Measurements from ENCODE around the gene PIERCE2. TPM values are rescaled to one million over a fixed set of nuclear protein-coding genes. Genes with fewer than 3 reads are reported as not detected.
"Not testable (repeated sequence)": the region's sequence is repeated elsewhere in the genome, so short reads cannot be mapped to it uniquely, and the experiment has no call there.

The PIERCE2 gene
- total RNA-seq, 2 donors from 2014 or later: 1.6 to 5.6 TPM

DNA sequence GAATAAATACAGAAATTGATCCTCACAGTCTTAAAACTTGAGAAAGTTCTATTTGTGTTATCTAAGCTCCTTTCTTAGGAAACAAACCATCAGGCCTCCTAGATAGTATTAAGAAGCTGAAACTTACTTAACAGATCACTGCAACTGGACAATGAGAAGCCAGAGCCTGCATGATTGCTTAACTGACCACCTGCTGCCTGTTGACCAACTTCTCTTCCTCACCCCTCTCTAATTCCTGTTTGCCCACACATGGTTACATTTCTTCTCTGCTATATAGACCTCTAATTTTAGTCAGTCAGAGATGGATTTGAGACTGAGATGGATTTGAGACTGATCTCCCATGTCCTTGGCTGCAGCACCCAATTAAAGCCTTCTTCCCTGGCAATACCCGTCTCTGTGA is 13.6 kb upstream of the PIERCE2 start:
- Histone ChIP-seq H3K27ac (no peak overlapping the region), H3K27me3 (no peaks in the 10 kb centered on the region), H3K36me3 (no peaks in the 10 kb centered on the region), H3K9me3 (no peaks in the 10 kb centered on the region), H3K4me3 (no peak overlapping the region), H3K4me1 (no peaks in the 10 kb centered on the region)
- no peak for TF ChIP-seq CTCF (IDR thresholded peaks at IDR 0.05)
- no peak for DNase-seq (ENCODE audit: low spot score)

GRCh38 chr15:55398243-55398642 is 10.1 kb upstream of the PIERCE2 start:
- H3K27me3 ChIP-seq: no peaks in the 10 kb centered on the region
- no peak for TF ChIP-seq CTCF (IDR thresholded peaks at IDR 0.05)
- peaks cover 0 to 6% of the 10 kb centered on the region in 2 donors for H3K4me1 ChIP-seq
- no peak overlapping the region for H3K4me3 ChIP-seq
- H3K9me3 ChIP-seq: no peaks in the 10 kb centered on the region
- H3K27ac ChIP-seq: no peak overlapping the region
- H3K36me3 ChIP-seq: no peaks in the 10 kb centered on the region
- no peak for DNase-seq (ENCODE audit: low spot score)

DNA sequence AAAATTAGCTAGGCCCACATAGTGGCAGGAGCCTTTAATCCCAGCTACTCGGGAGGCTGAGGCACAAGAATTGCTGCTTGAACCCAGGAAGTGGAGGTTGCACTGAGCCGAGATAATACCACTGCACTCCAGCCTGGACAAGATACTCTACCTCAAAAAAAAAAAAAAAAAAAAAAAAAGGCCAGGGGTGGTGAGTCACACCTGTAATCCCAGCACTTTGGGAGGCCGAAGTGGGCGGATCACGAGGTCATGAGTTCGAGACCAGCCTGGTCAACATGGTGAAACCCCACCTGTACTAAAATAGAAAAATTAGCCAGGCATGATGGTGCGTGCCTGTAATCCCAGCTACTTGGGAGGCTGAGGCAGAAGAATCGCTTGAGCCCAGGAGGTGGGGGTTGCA is 8.2 kb upstream of the PIERCE2 start:
- not testable (repeated sequence) for H3K9me3 ChIP-seq; H3K27ac ChIP-seq; H3K27me3 ChIP-seq; DNase-seq (ENCODE audit: low spot score); H3K4me3 ChIP-seq; H3K36me3 ChIP-seq
- H3K4me1 ChIP-seq: peaks cover 0 to 22% of the 10 kb centered on the region in 2 donors

DNA sequence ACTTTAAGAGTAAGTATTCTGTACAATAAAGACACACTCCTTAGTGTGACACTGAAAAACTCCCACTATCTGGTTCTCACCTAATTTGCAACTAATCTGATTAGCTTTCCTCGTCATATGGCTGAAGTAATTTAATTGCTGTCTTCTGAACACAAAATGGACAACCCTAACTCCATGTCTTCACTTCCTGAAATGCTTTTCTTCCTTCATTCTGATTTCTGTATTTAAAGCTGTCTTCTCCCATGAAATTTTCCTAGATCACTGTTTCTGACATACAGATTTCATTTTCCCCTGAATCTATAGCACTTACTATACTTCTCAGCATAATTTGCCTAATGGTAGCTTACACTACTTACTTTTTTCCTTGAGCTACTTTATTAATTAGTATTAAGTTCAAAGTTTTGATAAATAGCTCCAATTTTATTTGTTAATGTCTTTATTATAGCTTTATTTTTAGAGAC is 6.5 kb upstream of the PIERCE2 start:
- Histone ChIP-seq H3K4me3 (no peak overlapping the region), H3K36me3 (no peaks in the 10 kb centered on the region), H3K27ac (no peak overlapping the region), H3K27me3 (no peaks in the 10 kb centered on the region), H3K9me3 (no peaks in the 10 kb centered on the region), H3K4me1 (peaks cover 0 to 34% of the 10 kb centered on the region in 2 donors)
- TF ChIP-seq CTCF (IDR thresholded peaks at IDR 0.05): no peak
- no peak for DNase-seq (ENCODE audit: low spot score)

DNA sequence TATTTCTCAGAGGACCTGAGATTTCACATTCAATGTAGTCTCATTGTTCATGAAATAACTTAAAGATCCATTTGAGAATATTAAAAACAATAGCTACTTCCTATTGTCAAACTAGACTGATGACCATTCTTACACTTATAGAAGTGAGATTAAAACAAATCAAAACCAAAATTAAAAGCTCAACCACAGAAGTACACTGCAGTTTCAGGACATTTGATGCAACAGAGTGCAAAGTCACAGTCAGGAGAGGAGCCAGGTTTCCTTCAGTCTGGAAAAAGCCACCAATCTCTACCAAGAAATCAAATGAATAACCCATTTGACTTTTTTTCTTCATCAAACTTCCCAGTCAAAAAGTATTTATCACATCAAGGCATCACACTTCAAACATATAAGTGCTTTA is 5.6 kb upstream of the PIERCE2 start:
- no peak for TF ChIP-seq CTCF (IDR thresholded peaks at IDR 0.05)
- H3K9me3 ChIP-seq: no peaks in the 10 kb centered on the region
- peak overlapping the region in 1 of 2 donors; percentile 0 for H3K27ac ChIP-seq
- no peak for DNase-seq (ENCODE audit: low spot score)
- H3K4me1 ChIP-seq: peaks cover 0 to 39% of the 10 kb centered on the region in 2 donors
- H3K4me3 ChIP-seq: no peak overlapping the region
- no peaks in the 10 kb centered on the region for H3K27me3 ChIP-seq
- H3K36me3 ChIP-seq: no peaks in the 10 kb centered on the region

GRCh38 chr15:55403531-55403930 is 4.8 kb upstream of the PIERCE2 start:
- H3K27me3 ChIP-seq: no peaks in the 10 kb centered on the region
- peaks cover 0 to 39% of the 10 kb centered on the region in 2 donors for H3K4me1 ChIP-seq
- no peak overlapping the region for H3K4me3 ChIP-seq
- no peak for DNase-seq (ENCODE audit: low spot score)
- no peaks in the 10 kb centered on the region for H3K36me3 ChIP-seq
- no peaks in the 10 kb centered on the region for H3K9me3 ChIP-seq
- H3K27ac ChIP-seq: peak overlapping the region; percentile 0 to 4
- TF ChIP-seq CTCF (IDR thresholded peaks at IDR 0.05): no peak

Data from right atrium auricular region (tissue), 2 donors.